Esophagus muscularis mucosa (tissue), 4 donors: ENCODE measurements around the gene CYSRT1. TPM values are rescaled to one million over a fixed set of nuclear protein-coding genes. Genes with fewer than 3 reads are reported as not detected.

Experiments
- DNase-seq: peaks from one replicate; pipeline ENCODE4 v3.0.0-alpha.2; 2017; ENCODE audit errors: extremely low spot score
- H3K27ac ChIP-seq, 4 donors: fragments of 200-600 bp; sonication (generic); replicated peaks in 1 of 4; 1 replicate in 3 of 4; 2 replicates in 1 of 4; pipeline ENCODE4 v1.5.1; 2016 to 2019; ENCODE audit warnings: mild to moderate bottlenecking in 1 of 4
- H3K27me3 ChIP-seq, 4 donors: fragments of 200-600 bp; sonication (generic); one replicate each; pipeline versions ENCODE4 v1.5.1 to v1.6.0; 2016 to 2019
- H3K36me3 ChIP-seq, 4 donors: fragments of 200-600 bp; sonication (generic); one replicate each; pipeline ENCODE4 v1.5.1; 2016 to 2019
- H3K4me1 ChIP-seq, 4 donors: fragments of 200-600 bp; sonication (generic); one replicate each; pipeline ENCODE4 v1.5.1; 2016 to 2019
- H3K4me3 ChIP-seq, 4 donors: fragments of 200-600 bp; sonication (generic); 1 replicate in 2 of 4; 2 replicates in 2 of 4; pipeline ENCODE4 v1.5.1; 2016 to 2019; ENCODE audit warnings: mild to moderate bottlenecking in 4 of 4, moderate library complexity in 1 of 4
- H3K9me3 ChIP-seq, 4 donors: fragments of 200-600 bp; sonication (generic); 1 replicate in 3 of 4; 2 replicates in 1 of 4; pipeline ENCODE4 v1.5.1; 2016 to 2019
- EP300 ChIP-seq: sonication (generic); formaldehyde crosslinking; IDR thresholded peaks from one replicate; pipeline ENCODE4 v1.6.1; 2017; ENCODE audit warnings: antibody characterized with exemption
- POLR2A ChIP-seq: fragments of 450-650 bp; IDR thresholded peaks from one replicate; pipeline ENCODE4 v1.6.1; 2017; ENCODE audit warnings: antibody characterized with exemption, moderate library complexity, mild to moderate bottlenecking, low read depth
- POLR2AphosphoS5 ChIP-seq, 2 donors: sonication (generic); formaldehyde crosslinking; IDR thresholded peaks; one replicate each; pipeline ENCODE4 v1.6.1; 2017; ENCODE audit warnings: antibody characterized with exemption in 2 of 2
- WGBS: methylation state at CpG from one replicate; pipeline ENCODE4 v1.1.5; 2018; 5-methylcytosine and 5-hydroxymethylcytosine counted together
- intact Hi-C: fragments of 100-400 bp; cut with DNase I; formaldehyde crosslinking; loops from one replicate; pipeline ENCODE4 v1.15.1; 2023
- total RNA-seq, 4 donors: library from RNA; depleted of rRNA; stranded (reverse); fragments of >200 nt; gene quantifications; one replicate each; pipeline versions ENCODE4 v1.1.0 to v1.2.1, GENCODE V29; 2016
- TF ChIP-seq, protein P1 (sequence below), 3 experiments: fragments of 200-600 bp in 2 of 3; fragments of 450-650 bp in 1 of 3; sonication (generic) in 2 of 3; IDR thresholded peaks; one replicate each; pipeline ENCODE4 v1.5.1; 2017 to 2019; ENCODE audit warnings: antibody characterized with exemption in 3 of 3, mild to moderate bottlenecking in 2 of 3, moderate library complexity in 1 of 3

CYSRT1 gene
- total RNA-seq, 4 donors from 2014 or later = 0.33 to 0.45 (median 0.40) TPM; not detected in 1

DNA sequence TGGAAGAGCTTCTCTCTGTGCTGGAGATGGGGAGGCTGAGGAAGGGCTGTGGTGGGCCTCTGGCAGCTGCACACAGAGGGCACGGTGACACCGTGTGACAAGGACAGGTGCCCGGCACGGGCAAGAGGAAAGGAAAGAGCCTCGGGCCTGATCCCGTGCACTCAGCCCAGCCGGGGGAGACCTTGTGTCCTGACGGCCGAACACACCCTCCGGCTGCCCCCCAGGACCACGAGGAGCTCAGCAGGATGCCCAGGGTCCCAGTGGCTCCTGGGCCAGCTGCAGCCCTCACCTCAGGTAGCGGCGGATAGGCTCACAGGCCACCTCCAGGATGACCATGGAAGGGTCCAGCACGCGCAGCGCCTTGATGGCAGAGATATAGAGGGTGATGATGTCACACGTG, 42.1 kb upstream of the CYSRT1 start:
- Histone ChIP-seq H3K27ac (no peak overlapping the region), H3K36me3 (peaks cover 57 to 94% (median 85%) of the 10 kb centered on the region in 4 donors), H3K27me3 (no peaks in the 10 kb centered on the region), H3K9me3 (no peaks in the 10 kb centered on the region), H3K4me3 (no peak overlapping the region), H3K4me1 (peaks cover 19 to 38% (median 28%) of the 10 kb centered on the region in 4 donors)
- TF ChIP-seq EP300 (no peak), POLR2AphosphoS5 (IDR thresholded peaks at IDR 0.05) (no peak), POLR2A (no peak)
- TF ChIP-seq, protein P1, sequence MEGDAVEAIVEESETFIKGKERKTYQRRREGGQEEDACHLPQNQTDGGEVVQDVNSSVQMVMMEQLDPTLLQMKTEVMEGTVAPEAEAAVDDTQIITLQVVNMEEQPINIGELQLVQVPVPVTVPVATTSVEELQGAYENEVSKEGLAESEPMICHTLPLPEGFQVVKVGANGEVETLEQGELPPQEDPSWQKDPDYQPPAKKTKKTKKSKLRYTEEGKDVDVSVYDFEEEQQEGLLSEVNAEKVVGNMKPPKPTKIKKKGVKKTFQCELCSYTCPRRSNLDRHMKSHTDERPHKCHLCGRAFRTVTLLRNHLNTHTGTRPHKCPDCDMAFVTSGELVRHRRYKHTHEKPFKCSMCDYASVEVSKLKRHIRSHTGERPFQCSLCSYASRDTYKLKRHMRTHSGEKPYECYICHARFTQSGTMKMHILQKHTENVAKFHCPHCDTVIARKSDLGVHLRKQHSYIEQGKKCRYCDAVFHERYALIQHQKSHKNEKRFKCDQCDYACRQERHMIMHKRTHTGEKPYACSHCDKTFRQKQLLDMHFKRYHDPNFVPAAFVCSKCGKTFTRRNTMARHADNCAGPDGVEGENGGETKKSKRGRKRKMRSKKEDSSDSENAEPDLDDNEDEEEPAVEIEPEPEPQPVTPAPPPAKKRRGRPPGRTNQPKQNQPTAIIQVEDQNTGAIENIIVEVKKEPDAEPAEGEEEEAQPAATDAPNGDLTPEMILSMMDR (IDR thresholded peaks at IDR 0.05) = no peak
- intact Hi-C loops = no loop called here
- WGBS = 83% methylated on average over 6 of the region's 17 CpGs
- no peak for DNase-seq

DNA sequence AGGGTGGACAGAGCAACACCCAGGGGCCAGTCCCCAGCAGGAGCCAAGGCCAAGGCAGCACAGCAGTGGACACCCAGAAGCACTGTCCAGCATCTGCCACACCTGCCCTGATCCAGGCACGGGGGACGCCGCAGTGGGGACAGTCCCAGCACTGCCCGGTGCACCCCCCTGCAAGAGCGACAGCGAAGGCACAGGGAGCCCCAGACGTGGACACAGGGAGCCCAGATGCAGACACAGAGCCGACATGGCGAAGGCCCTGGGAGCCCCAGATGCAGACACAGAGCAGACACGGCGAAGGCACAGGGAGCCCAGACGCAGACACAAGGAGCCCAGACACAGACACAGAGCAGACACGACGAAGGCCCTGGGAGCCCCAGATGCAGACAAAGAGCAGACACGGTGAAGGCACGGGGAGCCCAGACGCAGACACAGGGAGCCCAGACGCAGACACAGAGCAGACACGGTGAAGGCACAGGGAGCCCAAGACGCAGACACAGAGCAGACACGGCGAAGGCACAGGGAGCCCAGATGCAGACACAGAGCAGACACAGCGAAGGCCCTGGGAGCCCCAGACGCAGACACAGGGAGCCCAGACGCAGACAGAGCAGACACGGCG, 40.9 kb upstream of the CYSRT1 start:
- TF ChIP-seq POLR2A (no peak), EP300 (no peak), POLR2AphosphoS5 (IDR thresholded peaks at IDR 0.05) (no peak)
- TF ChIP-seq, protein P1 (IDR thresholded peaks at IDR 0.05) = no peak
- no peak for DNase-seq
- Histone ChIP-seq H3K4me1 (peaks cover 21 to 44% (median 32%) of the 10 kb centered on the region in 4 donors), H3K9me3 (no peaks in the 10 kb centered on the region), H3K4me3 (no peak overlapping the region), H3K36me3 (peaks cover 57 to 82% (median 74%) of the 10 kb centered on the region in 4 donors), H3K27me3 (no peaks in the 10 kb centered on the region), H3K27ac (no peak overlapping the region)
- intact Hi-C loops = no loop called here
- 90% methylated on average over 24 of the region's 27 CpGs for WGBS

DNA sequence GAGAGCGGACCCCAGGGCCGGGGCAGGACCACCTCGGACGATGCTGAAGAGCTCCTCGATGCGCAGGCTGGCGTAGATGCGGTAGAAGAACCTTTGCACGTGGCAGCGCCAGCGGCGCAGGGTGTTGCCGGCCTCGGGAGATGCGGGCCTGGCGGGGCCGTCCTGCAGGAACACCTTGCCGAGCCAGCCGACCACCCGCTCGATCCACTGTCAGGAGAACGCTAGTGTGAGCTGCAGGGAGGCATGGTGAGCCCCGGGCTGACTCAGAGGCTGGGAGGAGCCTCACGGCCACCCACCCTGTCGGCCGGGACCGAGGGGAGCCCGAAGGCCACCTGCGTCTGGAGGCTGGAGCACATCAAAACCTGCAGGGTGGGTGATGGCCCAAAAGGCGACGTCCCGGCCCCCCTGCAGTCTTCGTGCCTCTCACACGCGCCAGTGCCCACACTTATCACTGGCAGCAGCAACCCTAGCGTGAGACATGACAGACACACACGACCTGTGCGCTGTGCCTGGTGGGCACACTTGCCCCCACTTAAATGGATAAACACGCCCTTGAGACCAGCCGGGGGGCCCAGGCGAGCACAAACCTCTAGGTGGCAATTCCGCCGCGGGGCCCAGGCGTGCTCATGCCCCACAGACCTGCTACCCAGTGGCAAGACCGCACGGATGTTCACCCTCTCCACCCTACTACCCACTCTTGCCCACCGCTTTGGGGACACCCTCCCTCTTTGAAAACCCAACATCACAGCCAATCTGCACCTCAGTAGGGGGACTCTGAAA, 39.9 kb upstream of the CYSRT1 start:
- DNase-seq = no peak
- no peak overlapping the region for H3K4me3 ChIP-seq
- no peaks in the 10 kb centered on the region for H3K27me3 ChIP-seq
- no peak for TF ChIP-seq POLR2A
- no peak for TF ChIP-seq POLR2AphosphoS5 (IDR thresholded peaks at IDR 0.05)
- intact Hi-C loops = loop anchor here (5.0 kb wide), 1 partner anchor 37 kb away; the partner anchor contains the start of gene RNF208
- peaks cover 30 to 53% (median 42%) of the 10 kb centered on the region in 4 donors for H3K4me1 ChIP-seq
- no peak overlapping the region for H3K27ac ChIP-seq
- H3K36me3 ChIP-seq = peaks cover 53 to 76% (median 69%) of the 10 kb centered on the region in 4 donors
- H3K9me3 ChIP-seq = no peaks in the 10 kb centered on the region
- WGBS = 90% methylated on average over 22 of the region's 48 CpGs

DNA sequence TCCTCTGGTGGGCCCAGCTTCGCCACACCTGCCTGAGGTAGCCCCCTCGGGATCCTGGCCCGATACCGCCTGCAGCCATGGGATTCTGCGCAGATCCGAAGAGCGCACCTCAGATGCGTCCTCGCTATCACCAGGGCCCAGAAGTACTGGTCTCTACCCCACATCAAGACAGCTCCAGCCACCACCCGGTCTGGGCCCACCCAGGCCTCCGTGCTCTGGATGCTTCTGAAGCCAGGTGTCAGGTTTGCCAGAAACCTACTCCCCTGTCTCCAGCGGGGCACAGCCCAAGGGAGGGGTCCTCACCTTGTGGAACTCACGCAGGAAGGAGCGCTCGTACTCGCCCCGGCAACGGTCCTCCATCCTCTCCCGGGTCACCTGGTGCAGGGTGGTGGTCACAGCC, 39.1 kb upstream of the CYSRT1 start:
- H3K36me3 ChIP-seq = peaks cover 52 to 76% (median 69%) of the 10 kb centered on the region in 4 donors
- WGBS = 95% methylated on average over 7 of the region's 19 CpGs
- no peaks in the 10 kb centered on the region for H3K9me3 ChIP-seq
- no peak overlapping the region for H3K27ac ChIP-seq
- TF ChIP-seq EP300 (no peak), POLR2AphosphoS5 (IDR thresholded peaks at IDR 0.05) (no peak), POLR2A (no peak)
- TF ChIP-seq, protein P1 (IDR thresholded peaks at IDR 0.05) = no peak
- H3K4me3 ChIP-seq = no peak overlapping the region
- intact Hi-C loops = loop anchor here (5.0 kb wide), 1 partner anchor 36 kb away; the partner anchor contains the start of gene RNF208
- peaks cover 39 to 62% (median 50%) of the 10 kb centered on the region in 4 donors for H3K4me1 ChIP-seq
- H3K27me3 ChIP-seq = no peaks in the 10 kb centered on the region
- no peak for DNase-seq

DNA sequence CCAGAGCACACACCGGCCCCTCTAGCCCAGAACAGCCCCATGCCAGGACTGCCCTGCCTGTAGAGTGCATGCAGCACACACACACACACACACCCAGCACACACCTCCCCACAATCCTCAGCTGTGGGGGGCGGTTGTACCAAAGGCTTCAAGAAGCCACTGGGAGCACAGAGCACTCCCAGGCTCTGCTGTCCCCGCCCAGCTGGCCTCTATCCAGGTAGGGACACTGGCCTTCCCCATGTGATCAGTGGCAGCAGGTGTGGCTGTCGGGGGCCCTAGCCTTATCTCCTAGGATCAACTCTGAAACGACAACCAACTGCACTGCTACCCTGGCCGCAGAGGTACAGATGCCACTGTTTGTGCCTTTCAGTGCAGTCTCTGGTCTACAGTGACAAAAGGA, 38.6 kb upstream of the CYSRT1 start:
- H3K36me3 ChIP-seq = peaks cover 48 to 76% (median 69%) of the 10 kb centered on the region in 4 donors

More for the DNA sequence above, 38.6 kb upstream of the CYSRT1 start:
- WGBS = 81% methylated on average over 4 of the region's 6 CpGs
- H3K4me3 ChIP-seq = peak overlapping the region; percentile 90 to 98 (median 94)
- H3K9me3 ChIP-seq = no peaks in the 10 kb centered on the region
- intact Hi-C loops = loop anchor here (5.0 kb wide), 1 partner anchor 36 kb away; the partner anchor contains the start of gene RNF208
- H3K4me1 ChIP-seq = peaks cover 44 to 66% (median 54%) of the 10 kb centered on the region in 4 donors
- TF ChIP-seq POLR2AphosphoS5 (IDR thresholded peaks at IDR 0.05) = no peak
- TF ChIP-seq EP300 = no peak
- TF ChIP-seq, protein P1 (IDR thresholded peaks at IDR 0.05) = no peak
- no peak for TF ChIP-seq POLR2A
- no peak for DNase-seq
- no peak overlapping the region for H3K27ac ChIP-seq
- no peaks in the 10 kb centered on the region for H3K27me3 ChIP-seq
